ENCODE data around the gene HRG.
"Not testable (repeated sequence)": the region's sequence is repeated elsewhere in the genome, so short reads cannot be mapped to it uniquely, and the experiment has no call there.

HRG gene

GRCh38 chr3:186665625-186666188, at the start of gene HRG:
HRG (plus strand) TSS chr3:186666014; CDS start chr3:186666032, 18 bp downstream.
- in situ Hi-C loops (cut with HindIII; ENCODE audit: low sequenced_read_pairs) = no loop called here

GRCh38 chr3:186616299-186616617, 49.6 kb upstream of the HRG start:
- in situ Hi-C loops (cut with HindIII; ENCODE audit: low sequenced_read_pairs) = loop anchor here (25.0 kb wide), 1 partner anchor 196 kb away; the partner anchor contains the start of gene RFC4

- in situ Hi-C loops (cut with HindIII; ENCODE audit: low sequenced_read_pairs) = loop anchor here (25.0 kb wide), 1 partner anchor 195 kb away; the partner anchor contains the start of gene RFC4
These were observed 48.5 kb upstream of the HRG start for GRCh38 chr3:186617036-186617946.

GRCh38 chr3:186618318-186618938, 47.4 kb upstream of the HRG start:
- in situ Hi-C loops (cut with HindIII; ENCODE audit: low sequenced_read_pairs) = loop anchor here (25.0 kb wide), 1 partner anchor 194 kb away; the partner anchor contains the start of gene RFC4

- in situ Hi-C loops (cut with HindIII; ENCODE audit: low sequenced_read_pairs) = loop anchor here (25.0 kb wide), 1 partner anchor 193 kb away; the partner anchor contains the start of gene RFC4
These were observed 46.0 kb upstream of the HRG start for GRCh38 chr3:186619787-186620212.

GRCh38 chr3:186620213-186621092, 45.4 kb upstream of the HRG start:
- in situ Hi-C loops (cut with HindIII; ENCODE audit: low sequenced_read_pairs) = loop anchor here (25.0 kb wide), 1 partner anchor 192 kb away; the partner anchor contains the start of gene RFC4

- in situ Hi-C loops (cut with HindIII; ENCODE audit: low sequenced_read_pairs) = loop anchor here (25.0 kb wide), 1 partner anchor 190 kb away; the partner anchor contains the start of gene RFC4
These were observed 43.7 kb upstream of the HRG start for GRCh38 chr3:186621894-186622650.

- in situ Hi-C loops (cut with HindIII; ENCODE audit: low sequenced_read_pairs) = loop anchor here (25.0 kb wide), 1 partner anchor 190 kb away; the partner anchor contains the start of gene RFC4
These were observed 43.0 kb upstream of the HRG start for GRCh38 chr3:186622651-186623310.

- in situ Hi-C loops (cut with HindIII; ENCODE audit: low sequenced_read_pairs) = loop anchor here (25.0 kb wide), 1 partner anchor 188 kb away; the partner anchor contains the start of gene RFC4
These were observed 41.2 kb upstream of the HRG start for GRCh38 chr3:186624598-186624997.

- in situ Hi-C loops (cut with HindIII; ENCODE audit: low sequenced_read_pairs) = no loop called here
These were observed 40.2 kb upstream of the HRG start for GRCh38 chr3:186625600-186626042.

GRCh38 chr3:186626254-186626847, 39.5 kb upstream of the HRG start:
- in situ Hi-C loops (cut with HindIII; ENCODE audit: low sequenced_read_pairs) = no loop called here

GRCh38 chr3:186627852-186628414, 37.9 kb upstream of the HRG start:
- in situ Hi-C loops (cut with HindIII; ENCODE audit: low sequenced_read_pairs) = no loop called here

- in situ Hi-C loops (cut with HindIII; ENCODE audit: low sequenced_read_pairs) = no loop called here
These were observed 37.1 kb upstream of the HRG start for GRCh38 chr3:186628756-186629155.

- in situ Hi-C loops (cut with HindIII; ENCODE audit: low sequenced_read_pairs) = no loop called here
These were observed 34.7 kb upstream of the HRG start for GRCh38 chr3:186630950-186631641.

- in situ Hi-C loops (cut with HindIII; ENCODE audit: low sequenced_read_pairs) = no loop called here
These were observed 32.3 kb upstream of the HRG start for GRCh38 chr3:186633481-186633880.

GRCh38 chr3:186634207-186634606, 31.6 kb upstream of the HRG start:
- in situ Hi-C loops (cut with HindIII; ENCODE audit: low sequenced_read_pairs) = not testable (repeated sequence)

- in situ Hi-C loops (cut with HindIII; ENCODE audit: low sequenced_read_pairs) = no loop called here
These were observed 30.3 kb upstream of the HRG start for GRCh38 chr3:186635532-186635931.

GRCh38 chr3:186636536-186636935, 29.3 kb upstream of the HRG start:
- in situ Hi-C loops (cut with HindIII; ENCODE audit: low sequenced_read_pairs) = no loop called here
